ENCODE results near the gene ZNF8. TPM values are rescaled to one million over a fixed set of nuclear protein-coding genes. Genes with fewer than 3 reads are reported as not detected.

Gene ZNF8
- total and polyA plus RNA-seq, 2 of the 4 experiments (the other 2 are of a cell fraction): 2.1 to 3.9 TPM

- TF ChIP-seq CEBPB (IDR thresholded peaks at IDR 0.05; ENCODE audit: low read depth, low read length) (no peak), NFE2L2 (IDR thresholded peaks at IDR 0.05; ENCODE audit: low read depth, low read length) (no peak), USF2 (IDR thresholded peaks at IDR 0.05; ENCODE audit: low read depth, low read length) (no peak), MXI1 (IDR thresholded peaks at IDR 0.05; ENCODE audit: borderline replicate concordance, low read depth, low read length) (no peak), MAZ (IDR thresholded peaks at IDR 0.05; ENCODE audit: borderline replicate concordance, low read depth, low read length) (no peak), ELK1 (IDR thresholded peaks at IDR 0.05; ENCODE audit: borderline replicate concordance, low read depth, low read length) (no peak), FOS (IDR thresholded peaks at IDR 0.05; ENCODE audit: low read depth, low read length) (no peak), RCOR1 (IDR thresholded peaks at IDR 0.05; ENCODE audit: insufficient replicate concordance, low read length) (no peak), RFX5 (IDR thresholded peaks at IDR 0.05; ENCODE audit: low read depth, low read length) (no peak), MAFK (IDR thresholded peaks at IDR 0.05; ENCODE audit: low read depth, low read length) (no peak), SMC3 (IDR thresholded peaks at IDR 0.05; ENCODE audit: low read depth, low read length) (no peak), POLR2A (IDR thresholded peaks at IDR 0.05; ENCODE audit: low read depth, low read length) (no peak), RAD21 (IDR thresholded peaks at IDR 0.05; ENCODE audit: low read length) (no peak), BHLHE40 (IDR thresholded peaks at IDR 0.05; ENCODE audit: low read depth, low read length) (no peak), CHD1 (IDR thresholded peaks at IDR 0.05; ENCODE audit: low read depth, low read length) (no peak), CTCF (conservative IDR thresholded peaks at IDR 0.05; ENCODE audit: low read depth, low read length) (no peak)
- no peak overlapping the region for H3K14ac ChIP-seq (replicated peaks; ENCODE audit: low read depth, low read length)
- no peak overlapping the region for H3K18ac ChIP-seq (ENCODE audit: low read depth, low read length)
- ATAC-seq (ENCODE audit: low read depth): no peak
- in situ Hi-C loops (cut with MboI; ENCODE audit: low sequenced_read_pairs) (no loop called here), dilution Hi-C loops (cut with HindIII; ENCODE audit: low sequenced_read_pairs, unreplicated experiment) (no loop called here), intact Hi-C loops (cut with micrococcal nuclease) (no loop called here)
- H2BK5ac ChIP-seq (ENCODE audit: low read depth, low read length, poor library complexity, severe bottlenecking): no peak overlapping the region
- H3K79me1 ChIP-seq (ENCODE audit: low read depth in 1 of 2, low read length in 2 of 2): peaks cover 23 to 28% of the 10 kb centered on the region in 2 experiments
- 0 out of 2 replicates have a peak, but pooled peaks cover 1% of the 10 kb centered on the region for H4K20me1 ChIP-seq (ENCODE audit: insufficient read depth, low read length)
- no peaks in the 10 kb centered on the region for H3K4me1 ChIP-seq (ENCODE audit: control insufficient read depth, insufficient read depth, low read length)
- peaks cover 58% of the 10 kb centered on the region for H3K9me3 ChIP-seq (ENCODE audit: control insufficient read depth, insufficient read depth, low read length)
- ChIA-PET POLR2A (ENCODE audit: unreplicated experiment) (no interaction called here), CTCF (no interaction called here)
- no peak overlapping the region for H3K4me2 ChIP-seq (ENCODE audit: low read depth, low read length)
- WGBS, 2 experiments (ENCODE audit: extremely low coverage in 2 of 2, insufficient read length in 1 of 2): 99% methylated on average over 12 of the region's 22 CpGs; no CpG with 5 or more reads in 1 of the 2 experiments
- no peak overlapping the region for H2BK15ac ChIP-seq (ENCODE audit: low read depth, low read length)
- no peak overlapping the region for H2AFZ ChIP-seq (replicated peaks; ENCODE audit: low read length, poor library complexity)
- no peak overlapping the region for H3K9ac ChIP-seq (ENCODE audit: low read depth, low read length)
- H2BK20ac ChIP-seq (ENCODE audit: low read depth, low read length): no peak overlapping the region
- no peak overlapping the region for H4K8ac ChIP-seq (ENCODE audit: low read depth in 2 of 2, low read length in 2 of 2)
- H4K5ac ChIP-seq (ENCODE audit: low read depth, low read length): no peak overlapping the region
- H4K91ac ChIP-seq (ENCODE audit: insufficient read depth, low read depth, low read length): no peak overlapping the region
- H2BK120ac ChIP-seq (ENCODE audit: low read depth, low read length): no peak overlapping the region
- no peak overlapping the region for H2AK5ac ChIP-seq (ENCODE audit: low read depth, low read length)
- no peaks in the 10 kb centered on the region for H3K9me1 ChIP-seq (ENCODE audit: insufficient read depth, low read length)
- no peak for DNase-seq
- no peaks in the 10 kb centered on the region for H3K27me3 ChIP-seq (ENCODE audit: control insufficient read depth, insufficient read depth, low read length)
- no peak overlapping the region for H3K56ac ChIP-seq (ENCODE audit: extremely low read depth, insufficient read depth, low read length)
- H2AK9ac ChIP-seq (replicated peaks; ENCODE audit: low read depth, low read length, poor library complexity): no peak overlapping the region
- peaks cover 70% of the 10 kb centered on the region for H3K36me3 ChIP-seq (ENCODE audit: control insufficient read depth, insufficient read depth, low read length)
- BruUV-seq (replicated peaks): no TSS peak
- H3K4ac ChIP-seq (ENCODE audit: low read depth, low read length): no peak overlapping the region
- no peak overlapping the region for H3K23ac ChIP-seq (ENCODE audit: low read depth, low read length)
- no peak overlapping the region for H3K27ac ChIP-seq (ENCODE audit: insufficient read depth, low read length)
- H3K4me3 ChIP-seq (ENCODE audit: insufficient read depth, low read depth, low read length): no peak overlapping the region
Measured at GRCh38 chr19:58294743-58295374, 16.1 kb downstream of the ZNF8 start.
